Suprapubic skin (tissue), 3 donors: Measurements from ENCODE around the gene LRP2BP.

ENCODE experiments used
- EP300 ChIP-seq: sonication (generic); formaldehyde crosslinking; IDR thresholded peaks from one replicate; pipeline ENCODE4 v1.6.1; 2017; ENCODE audit warnings: antibody characterized with exemption
- POLR2A ChIP-seq, 2 donors: fragments of 450-650 bp; IDR thresholded peaks; one replicate each; pipeline ENCODE4 v1.6.1; 2017; ENCODE audit warnings: antibody characterized with exemption in 2 of 2, mild to moderate bottlenecking in 2 of 2, moderate library complexity in 2 of 2
- TF ChIP-seq, protein P1 (sequence below), 2 donors: fragments of 200-600 bp in 1 of 2; fragments of 450-650 bp in 1 of 2; sonication (generic) in 1 of 2; IDR thresholded peaks; one replicate each; pipeline ENCODE4 v1.5.1; 2016 to 2019; ENCODE audit warnings: antibody characterized with exemption in 2 of 2, mild to moderate bottlenecking in 1 of 2, moderate library complexity in 1 of 2

DNA sequence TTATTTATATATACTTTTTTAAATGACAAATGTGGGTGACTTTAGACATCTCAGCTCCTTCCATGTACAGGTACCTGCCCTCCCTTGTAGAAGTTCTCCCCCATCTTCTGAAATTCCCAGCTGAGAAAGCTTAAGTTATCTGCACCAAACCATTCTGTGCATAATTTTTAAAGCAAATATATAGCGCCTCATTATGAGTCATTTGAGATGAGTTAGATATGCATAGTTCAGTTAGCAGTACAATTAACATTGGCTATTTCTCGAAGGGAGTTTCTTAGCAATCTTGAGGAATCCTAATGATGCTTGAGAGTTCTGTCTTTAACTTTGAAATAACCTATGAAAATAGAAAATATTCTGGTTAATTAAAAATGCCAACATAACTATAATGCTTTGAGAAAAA lies 49.5 kb upstream of the LRP2BP start:
- TF ChIP-seq, protein P1, sequence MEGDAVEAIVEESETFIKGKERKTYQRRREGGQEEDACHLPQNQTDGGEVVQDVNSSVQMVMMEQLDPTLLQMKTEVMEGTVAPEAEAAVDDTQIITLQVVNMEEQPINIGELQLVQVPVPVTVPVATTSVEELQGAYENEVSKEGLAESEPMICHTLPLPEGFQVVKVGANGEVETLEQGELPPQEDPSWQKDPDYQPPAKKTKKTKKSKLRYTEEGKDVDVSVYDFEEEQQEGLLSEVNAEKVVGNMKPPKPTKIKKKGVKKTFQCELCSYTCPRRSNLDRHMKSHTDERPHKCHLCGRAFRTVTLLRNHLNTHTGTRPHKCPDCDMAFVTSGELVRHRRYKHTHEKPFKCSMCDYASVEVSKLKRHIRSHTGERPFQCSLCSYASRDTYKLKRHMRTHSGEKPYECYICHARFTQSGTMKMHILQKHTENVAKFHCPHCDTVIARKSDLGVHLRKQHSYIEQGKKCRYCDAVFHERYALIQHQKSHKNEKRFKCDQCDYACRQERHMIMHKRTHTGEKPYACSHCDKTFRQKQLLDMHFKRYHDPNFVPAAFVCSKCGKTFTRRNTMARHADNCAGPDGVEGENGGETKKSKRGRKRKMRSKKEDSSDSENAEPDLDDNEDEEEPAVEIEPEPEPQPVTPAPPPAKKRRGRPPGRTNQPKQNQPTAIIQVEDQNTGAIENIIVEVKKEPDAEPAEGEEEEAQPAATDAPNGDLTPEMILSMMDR (IDR thresholded peaks at IDR 0.05), result no peak
- TF ChIP-seq POLR2A (IDR thresholded peaks at IDR 0.05) (no peak), EP300 (no peak)
